ENCODE results near the gene DENND6B.

- TF ChIP-seq CTCF (IDR thresholded peaks at IDR 0.05) (no peak), POLR2A (IDR thresholded peaks at IDR 0.05) (no peak), POLR2AphosphoS5 (IDR thresholded peaks at IDR 0.05; ENCODE audit: insufficient read depth in 1 of 2, low read depth in 1 of 2) (no peak)
Observed at GRCh38 chr22:50307890-50308596, 18.8 kb downstream of the DENND6B start.

Data from vagina (tissue), 2 donors.